GM12878 (cell line): ENCODE measurements around the gene SYNGAP1. TPM values are rescaled to one million over a fixed set of nuclear protein-coding genes. Genes with fewer than 3 reads are reported as not detected.

Experiments used
- BACH1 ChIP-seq: fragments of 450-650 bp; IDR thresholded peaks from 2 replicates; pipeline ENCODE4 v1.6.1; 2017; ENCODE audit warnings: mild to moderate bottlenecking, borderline replicate concordance
- CBX5 ChIP-seq: sonication (generic); IDR thresholded peaks from 2 replicates; pipeline ENCODE4 v1.6.1; 2016; ENCODE audit warnings: low read depth, moderate library complexity, mild to moderate bottlenecking, inconsistent platforms
- CREB1 ChIP-seq: IDR thresholded peaks from 2 replicates; pipeline ENCODE4 v1.6.1; 2012; ENCODE audit warnings: low read depth, mild to moderate bottlenecking, inconsistent platforms
- CTCF ChIP-seq, 3 experiments: IDR thresholded peaks in 2 of 3; conservative IDR thresholded peaks in 1 of 3; 2 replicates each; pipeline ENCODE4 v1.5.1; 2011; ENCODE audit warnings: low read depth in 3 of 3, low read length in 3 of 3, mild to moderate bottlenecking in 3 of 3, control low read depth in 2 of 3, moderate library complexity in 2 of 3, inconsistent platforms in 1 of 3, mixed read lengths in 1 of 3; ENCODE audit not compliant: control insufficient read depth in 2 of 3, insufficient read depth in 1 of 3; ENCODE audit errors: extremely low read depth in 1 of 3
- GABPA ChIP-seq: IDR thresholded peaks from 2 replicates; pipeline ENCODE4 v1.6.1; 2014; ENCODE audit warnings: antibody characterized with exemption, low read depth, mild to moderate bottlenecking, inconsistent platforms
- GATAD2B ChIP-seq: fragments of 450-650 bp; conservative IDR thresholded peaks from 2 replicates; pipeline ENCODE4 v1.6.1; 2017; ENCODE audit warnings: low read depth, mild to moderate bottlenecking, moderate library complexity
- IKZF1 ChIP-seq: fragments of 450-650 bp; conservative IDR thresholded peaks from 2 replicates; pipeline ENCODE4 v1.6.1; 2017; ENCODE audit warnings: antibody characterized with exemption, mild to moderate bottlenecking
- IRF4 ChIP-seq: IDR thresholded peaks from 2 replicates; pipeline ENCODE4 v1.6.1; 2011; ENCODE audit warnings: low read depth, low read length
- KLF5 ChIP-seq: fragments of 450-650 bp; IDR thresholded peaks from 2 replicates; pipeline ENCODE4 v1.6.1; 2014; ENCODE audit warnings: mild to moderate bottlenecking; ENCODE audit not compliant: partially characterized antibody
- MYC ChIP-seq: IDR thresholded peaks from 2 replicates; pipeline ENCODE4 v1.6.1; 2011; ENCODE audit warnings: mild to moderate bottlenecking, low read length, moderate library complexity, inconsistent platforms; ENCODE audit not compliant: insufficient read depth, insufficient replicate concordance, insufficient read length, severe bottlenecking
- NFYA ChIP-seq: IDR thresholded peaks from 2 replicates; pipeline ENCODE4 v1.6.1; 2011; ENCODE audit warnings: low read depth, mild to moderate bottlenecking, low read length, improper control_type of control experiment, borderline replicate concordance
- PAX5 ChIP-seq: IDR thresholded peaks from 2 replicates; pipeline ENCODE4 v1.6.1; 2011; ENCODE audit warnings: low read depth, low read length, borderline replicate concordance
- PKNOX1 ChIP-seq: fragments of 450-650 bp; IDR thresholded peaks from 2 replicates; pipeline ENCODE4 v1.6.1; 2016; ENCODE audit warnings: mild to moderate bottlenecking
- RELA ChIP-seq: fragments of 450-650 bp; IDR thresholded peaks from 2 replicates; pipeline ENCODE4 v1.8.0; 2014; ENCODE audit warnings: borderline replicate concordance; ENCODE audit not compliant: partially characterized antibody
- RFX5 ChIP-seq: IDR thresholded peaks from 2 replicates; pipeline ENCODE4 v1.6.1; 2011; ENCODE audit warnings: low read depth, low read length, improper control_type of control experiment
- SMAD1 ChIP-seq: fragments of 450-650 bp; IDR thresholded peaks from 2 replicates; pipeline ENCODE4 v1.6.1; 2018; ENCODE audit warnings: mild to moderate bottlenecking, low read depth; ENCODE audit not compliant: partially characterized antibody
- SMC3 ChIP-seq: IDR thresholded peaks from 2 replicates; pipeline ENCODE4 v1.6.1; 2011; ENCODE audit warnings: low read length, improper control_type of control experiment, borderline replicate concordance
- SP1 ChIP-seq: IDR thresholded peaks from one replicate; pipeline ENCODE4 v1.6.1; 2011; ENCODE audit warnings: low read depth, low read length
- ZNF207 ChIP-seq: fragments of 450-650 bp; IDR thresholded peaks from 2 replicates; pipeline ENCODE4 v1.6.1; 2014; ENCODE audit warnings: antibody characterized with exemption, mild to moderate bottlenecking, borderline replicate concordance
- ZNF384 ChIP-seq: IDR thresholded peaks from 2 replicates; pipeline ENCODE4 v1.6.1; 2012; ENCODE audit warnings: low read depth, mild to moderate bottlenecking, low read length, improper control_type of control experiment, borderline replicate concordance
- polyA plus RNA-seq, 11 experiments: library from polyadenylated mRNA; depleted of rRNA in 4 of 11; unstranded in 6 of 11; stranded (reverse) in 5 of 11; fragments of >200 nt; fragmentation: Nextera tagmentation in 4 of 11; fragmentation: Illumina TruSeq in 1 of 11; extraction: Ambion mirVana in 4 of 11; extraction: Trizol in 1 of 11; gene quantifications; 1 replicate in 1 of 11; 2 replicates in 10 of 11; pipeline versions ENCODE4 v1.2.1 to v1.2.3, GENCODE V29; 2011 to 2016; ENCODE audit warnings: inconsistent platforms in 2 of 11, missing spikeins in 2 of 11, low read depth in 1 of 11
- total RNA-seq, 4 experiments: library from RNA; depleted of rRNA in 3 of 4; stranded (reverse); fragments of >200 nt in 3 of 4; fragmentation: Illumina TruSeq in 1 of 4; extraction: Trizol in 1 of 4; gene quantifications; 2 replicates each; pipeline versions ENCODE4 v1.2.1 to v1.2.3, GENCODE V29; 2013 to 2021
- TF ChIP-seq, protein P1 (sequence below): fragments of 450-650 bp; IDR thresholded peaks from 2 replicates; pipeline ENCODE4 v1.6.1; 2017; ENCODE audit warnings: mild to moderate bottlenecking, moderate library complexity

SYNGAP1 gene
- total and polyA plus RNA-seq, 10 of the 15 experiments (the other 5 are each of a cell fraction or from before 2014, with no cell fraction given) = 0.05 to 9.2 (median 1.2) TPM

DNA sequence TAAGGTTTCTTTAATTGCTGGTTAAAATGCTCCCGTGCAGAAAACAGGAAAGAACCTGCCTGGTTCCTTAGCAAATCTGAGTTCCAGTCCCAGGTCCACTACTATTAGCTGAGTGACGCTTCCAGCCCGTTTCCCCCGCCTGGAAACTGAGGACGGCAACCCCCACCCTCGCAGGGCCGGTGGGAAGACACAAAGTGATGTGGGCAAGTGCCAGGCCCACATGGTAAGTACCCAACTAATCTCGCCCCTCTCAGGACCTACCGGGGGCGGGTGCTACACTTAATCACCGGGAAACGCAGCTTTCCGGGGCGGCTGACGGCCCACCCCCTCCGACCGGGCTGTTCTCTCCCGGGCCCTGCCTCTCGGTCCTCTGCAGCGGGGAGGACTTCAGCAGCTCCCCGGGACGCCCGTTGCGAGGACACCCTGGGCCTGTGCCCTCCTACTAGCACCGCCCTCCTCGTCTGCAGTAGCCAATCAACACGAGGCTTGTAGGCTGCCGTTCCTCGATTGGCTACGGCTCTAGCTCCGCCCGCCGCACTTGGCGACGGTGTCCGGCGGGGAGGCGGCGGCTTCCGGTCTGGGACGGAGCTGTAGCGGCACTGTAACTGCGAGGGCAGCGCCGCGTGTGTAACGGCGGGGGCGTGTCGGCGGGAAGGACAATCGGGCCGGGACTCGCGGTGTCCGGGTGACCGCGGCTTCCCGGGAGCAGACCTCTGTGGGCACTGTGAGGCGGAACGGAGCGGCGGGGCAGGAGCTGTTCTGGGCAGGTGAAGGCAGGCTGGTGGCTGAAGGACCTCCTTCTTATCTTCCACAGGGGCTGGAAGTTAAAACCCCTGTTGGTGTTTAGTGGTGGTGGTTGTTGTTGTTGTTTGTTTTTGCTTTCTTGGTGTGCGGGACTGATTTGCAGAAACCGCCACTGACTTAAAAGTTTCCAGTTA lies 34.4 kb downstream of the SYNGAP1 start, which contains the start of gene ZBTB9 (continued):
- TF ChIP-seq CREB1 = peak; percentile 85
- no peak for TF ChIP-seq BACH1
- TF ChIP-seq KLF5 = no peak
- no peak for TF ChIP-seq SMC3
- no peak for TF ChIP-seq ZNF207
- TF ChIP-seq, protein P1, sequence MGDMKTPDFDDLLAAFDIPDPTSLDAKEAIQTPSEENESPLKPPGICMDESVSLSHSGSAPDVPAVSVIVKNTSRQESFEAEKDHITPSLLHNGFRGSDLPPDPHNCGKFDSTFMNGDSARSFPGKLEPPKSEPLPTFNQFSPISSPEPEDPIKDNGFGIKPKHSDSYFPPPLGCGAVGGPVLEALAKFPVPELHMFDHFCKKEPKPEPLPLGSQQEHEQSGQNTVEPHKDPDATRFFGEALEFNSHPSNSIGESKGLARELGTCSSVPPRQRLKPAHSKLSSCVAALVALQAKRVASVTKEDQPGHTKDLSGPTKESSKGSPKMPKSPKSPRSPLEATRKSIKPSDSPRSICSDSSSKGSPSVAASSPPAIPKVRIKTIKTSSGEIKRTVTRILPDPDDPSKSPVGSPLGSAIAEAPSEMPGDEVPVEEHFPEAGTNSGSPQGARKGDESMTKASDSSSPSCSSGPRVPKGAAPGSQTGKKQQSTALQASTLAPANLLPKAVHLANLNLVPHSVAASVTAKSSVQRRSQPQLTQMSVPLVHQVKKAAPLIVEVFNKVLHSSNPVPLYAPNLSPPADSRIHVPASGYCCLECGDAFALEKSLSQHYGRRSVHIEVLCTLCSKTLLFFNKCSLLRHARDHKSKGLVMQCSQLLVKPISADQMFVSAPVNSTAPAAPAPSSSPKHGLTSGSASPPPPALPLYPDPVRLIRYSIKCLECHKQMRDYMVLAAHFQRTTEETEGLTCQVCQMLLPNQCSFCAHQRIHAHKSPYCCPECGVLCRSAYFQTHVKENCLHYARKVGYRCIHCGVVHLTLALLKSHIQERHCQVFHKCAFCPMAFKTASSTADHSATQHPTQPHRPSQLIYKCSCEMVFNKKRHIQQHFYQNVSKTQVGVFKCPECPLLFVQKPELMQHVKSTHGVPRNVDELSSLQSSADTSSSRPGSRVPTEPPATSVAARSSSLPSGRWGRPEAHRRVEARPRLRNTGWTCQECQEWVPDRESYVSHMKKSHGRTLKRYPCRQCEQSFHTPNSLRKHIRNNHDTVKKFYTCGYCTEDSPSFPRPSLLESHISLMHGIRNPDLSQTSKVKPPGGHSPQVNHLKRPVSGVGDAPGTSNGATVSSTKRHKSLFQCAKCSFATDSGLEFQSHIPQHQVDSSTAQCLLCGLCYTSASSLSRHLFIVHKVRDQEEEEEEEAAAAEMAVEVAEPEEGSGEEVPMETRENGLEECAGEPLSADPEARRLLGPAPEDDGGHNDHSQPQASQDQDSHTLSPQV = no peak
- no peak for TF ChIP-seq CBX5
- TF ChIP-seq ZNF384 = no peak
- TF ChIP-seq PKNOX1 = no peak
- peak; percentile 90 for TF ChIP-seq GABPA
- no peak for TF ChIP-seq MYC
- TF ChIP-seq SP1 = peak; percentile 95
- TF ChIP-seq CTCF (IDR thresholded peaks at IDR 0.05 in 2 of 3, conservative IDR thresholded peaks at IDR 0.05 in 1 of 3; ENCODE audit: control insufficient read depth in 2 of 3, extremely low read depth in 1 of 3, insufficient read depth in 1 of 3, low read depth in 3 of 3, low read length in 3 of 3) = no peak
- TF ChIP-seq RELA = peak; percentile 16
- peak; percentile 72 for TF ChIP-seq IKZF1
- TF ChIP-seq SMAD1 = no peak
- TF ChIP-seq GATAD2B = no peak; the same call in 1 of the 2 replicates
- no peak for TF ChIP-seq NFYA
- peak; percentile 30; the same call in 1 of the 2 replicates for TF ChIP-seq RFX5
- TF ChIP-seq PAX5 = 0 out of 2 replicates have a peak, but pooled peaks have one; percentile 28
- TF ChIP-seq IRF4 = 0 out of 2 replicates have a peak, but pooled peaks have one; percentile 21
